Measurements from ENCODE around the gene IQCH.

IQCH gene

DNA sequence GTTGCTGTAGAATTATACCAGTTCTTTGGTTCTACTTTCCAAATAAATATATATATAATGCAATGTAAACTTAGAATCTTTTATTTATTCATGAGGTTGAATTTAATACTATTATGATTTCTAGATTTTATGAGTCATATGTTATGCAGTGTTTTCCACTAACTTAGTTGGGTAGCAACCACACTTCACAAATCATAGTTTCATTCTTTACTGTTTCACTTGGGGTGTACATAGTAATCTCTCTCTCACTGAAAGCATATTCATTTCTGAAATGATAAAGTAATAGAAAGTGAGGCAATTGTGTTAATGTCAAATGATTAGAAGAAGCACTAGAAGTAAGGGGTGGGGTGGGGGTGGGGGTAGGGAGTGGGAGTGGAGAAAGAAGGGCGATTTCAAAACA is 52.6 kb downstream of the IQCH start:
- TF ChIP-seq POLR2A (IDR thresholded peaks at IDR 0.05; ENCODE audit: low read depth, low read length) (no peak), POLR2AphosphoS5 (IDR thresholded peaks at IDR 0.05; ENCODE audit: low read depth, low read length) (no peak), TAF1 (IDR thresholded peaks at IDR 0.05; ENCODE audit: borderline replicate concordance, low read depth, low read length) (no peak)
- FAIRE-seq (no peak), DNase-seq (ENCODE audit: insufficient read length) (no peak)

DNA sequence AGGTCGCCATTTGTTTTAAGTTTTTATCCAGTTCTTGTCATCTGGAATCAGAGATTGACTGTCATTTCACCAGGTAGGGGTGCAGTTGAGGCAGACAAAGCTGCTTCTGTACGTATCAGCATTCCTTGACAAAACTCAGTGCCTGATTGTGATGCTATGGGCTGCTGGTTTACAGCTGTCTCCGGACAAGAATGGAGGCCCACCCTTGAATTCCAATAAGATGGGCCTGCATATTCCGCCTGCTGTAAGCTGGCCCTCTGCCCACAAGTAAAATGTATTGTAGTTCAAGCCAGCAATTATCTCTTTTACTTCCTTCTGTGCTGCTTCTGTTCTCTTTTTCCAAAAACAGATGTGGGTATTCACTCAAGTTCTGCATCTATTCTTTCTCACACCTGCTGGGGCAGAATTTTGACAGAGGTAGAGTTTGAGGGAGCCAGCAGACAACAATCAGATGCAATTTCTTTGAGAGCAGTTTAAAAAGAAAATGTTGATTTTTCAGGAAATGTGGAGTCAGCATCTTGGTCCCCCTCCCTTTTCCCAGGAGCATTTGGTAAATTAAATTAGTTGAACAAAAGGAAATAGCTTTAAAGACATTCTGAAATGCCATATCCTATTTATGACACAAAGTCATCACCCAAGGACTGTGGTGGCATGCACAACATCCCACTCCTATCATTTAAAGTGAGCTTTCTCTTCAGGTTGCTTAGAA is 53.5 kb downstream of the IQCH start:
- DNase-seq (ENCODE audit: insufficient read length): no peak
- TF ChIP-seq POLR2A (IDR thresholded peaks at IDR 0.05; ENCODE audit: low read depth, low read length) (no peak), TAF1 (IDR thresholded peaks at IDR 0.05; ENCODE audit: borderline replicate concordance, low read depth, low read length) (no peak), POLR2AphosphoS5 (IDR thresholded peaks at IDR 0.05; ENCODE audit: low read depth, low read length) (no peak)
- FAIRE-seq: no peak

DNA sequence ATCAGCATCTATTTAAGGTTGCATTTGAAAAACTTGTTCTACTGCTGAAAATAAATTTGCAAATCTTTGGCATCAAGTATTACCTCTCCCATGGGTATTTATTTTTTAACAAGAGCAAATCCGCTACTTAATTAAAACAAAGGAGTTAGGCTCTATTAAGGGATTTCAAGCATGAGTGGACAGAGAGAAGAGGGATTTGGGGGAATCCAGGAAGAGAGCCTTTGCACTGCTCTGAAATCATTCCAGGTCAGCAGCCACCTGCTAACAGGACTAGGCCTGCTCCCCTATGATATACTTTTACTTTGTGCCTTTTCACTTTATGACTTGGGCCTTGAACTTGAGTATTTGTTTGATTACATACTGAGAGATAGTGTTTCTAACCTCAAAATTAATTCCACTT is 57.1 kb downstream of the IQCH start:
- FAIRE-seq (no peak), DNase-seq (ENCODE audit: insufficient read length) (no peak)
- TF ChIP-seq TAF1 (IDR thresholded peaks at IDR 0.05; ENCODE audit: borderline replicate concordance, low read depth, low read length): no peak
- no peak for TF ChIP-seq POLR2AphosphoS5 (IDR thresholded peaks at IDR 0.05; ENCODE audit: low read depth, low read length)
- no peak for TF ChIP-seq POLR2A (IDR thresholded peaks at IDR 0.05; ENCODE audit: low read depth, low read length)

DNA sequence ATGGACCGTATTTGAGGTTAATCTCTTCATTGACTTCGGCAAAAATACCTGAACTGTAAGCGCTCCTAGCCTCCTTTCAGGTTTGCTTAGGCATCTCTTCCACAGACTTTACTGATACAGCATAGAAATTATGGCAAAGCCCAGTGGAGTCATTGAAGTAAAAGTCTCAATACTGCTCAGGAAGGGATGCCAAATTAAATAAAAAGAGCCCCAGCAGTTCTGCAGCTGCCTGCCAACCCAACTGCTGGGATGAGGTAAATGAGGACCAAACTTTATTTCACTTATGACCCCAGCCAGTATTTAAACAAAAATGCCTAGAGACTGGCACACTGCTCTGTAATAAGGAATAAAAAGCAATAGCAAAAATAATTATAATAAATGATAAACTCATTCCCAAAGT is 65.4 kb downstream of the IQCH start:
- FAIRE-seq (no peak), DNase-seq (ENCODE audit: insufficient read length) (no peak)
- TF ChIP-seq POLR2A (IDR thresholded peaks at IDR 0.05; ENCODE audit: low read depth, low read length) (no peak), TAF1 (IDR thresholded peaks at IDR 0.05; ENCODE audit: borderline replicate concordance, low read depth, low read length) (no peak), POLR2AphosphoS5 (IDR thresholded peaks at IDR 0.05; ENCODE audit: low read depth, low read length) (no peak)

DNA sequence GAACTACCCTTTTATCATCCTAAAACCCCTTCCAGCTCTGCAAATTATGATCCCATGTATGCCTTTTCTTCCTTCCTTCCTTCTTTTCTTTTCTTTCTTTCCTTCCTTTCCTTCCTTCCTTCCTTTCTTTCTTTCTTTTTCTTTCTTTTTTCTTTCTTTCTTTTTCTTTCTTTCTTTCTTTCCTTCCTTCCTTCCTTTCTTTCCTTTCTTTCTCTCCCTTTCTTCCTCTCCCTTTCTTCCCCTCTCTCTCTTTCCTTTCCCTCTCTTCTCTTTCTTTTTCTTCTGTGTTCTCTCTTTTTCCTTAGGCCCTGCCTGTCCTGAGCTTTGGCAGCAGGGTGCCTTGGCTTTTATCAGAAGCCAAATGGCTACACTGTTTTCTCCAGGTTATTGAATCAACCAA is 66.8 kb downstream of the IQCH start:
- FAIRE-seq: no peak
- no peak for DNase-seq (ENCODE audit: insufficient read length)
- TF ChIP-seq POLR2AphosphoS5 (IDR thresholded peaks at IDR 0.05; ENCODE audit: low read depth, low read length) (no peak), POLR2A (IDR thresholded peaks at IDR 0.05; ENCODE audit: low read depth, low read length) (no peak), TAF1 (IDR thresholded peaks at IDR 0.05; ENCODE audit: borderline replicate concordance, low read depth, low read length) (no peak)

DNA sequence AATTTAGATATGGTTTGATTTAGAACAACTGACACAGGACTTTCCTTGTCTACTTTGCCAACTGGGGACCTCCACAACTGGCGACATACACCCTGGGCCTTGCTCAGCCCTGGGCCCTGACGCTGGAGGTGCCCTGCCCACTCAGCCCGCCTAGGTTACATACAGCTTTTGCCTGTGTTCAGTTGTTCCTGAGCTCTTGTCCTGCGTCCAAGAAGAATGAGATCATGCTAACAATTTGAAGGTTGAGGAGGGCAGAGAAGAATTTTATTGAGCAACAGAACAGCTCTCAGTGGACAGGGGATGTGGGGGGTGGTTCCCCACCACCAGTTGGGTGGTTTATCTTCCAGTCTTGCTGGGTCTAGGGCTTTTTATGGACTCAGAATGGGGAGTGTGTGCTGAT is 67.9 kb downstream of the IQCH start:
- no peak for DNase-seq (ENCODE audit: insufficient read length)
- TF ChIP-seq POLR2A (IDR thresholded peaks at IDR 0.05; ENCODE audit: low read depth, low read length) (no peak), TAF1 (IDR thresholded peaks at IDR 0.05; ENCODE audit: borderline replicate concordance, low read depth, low read length) (no peak), POLR2AphosphoS5 (IDR thresholded peaks at IDR 0.05; ENCODE audit: low read depth, low read length) (no peak)
- no peak for FAIRE-seq

GRCh38 chr15:67327312-67327711 is 72.7 kb downstream of the IQCH start:
- DNase-seq (ENCODE audit: insufficient read length) (no peak), FAIRE-seq (no peak)
- TF ChIP-seq TAF1 (IDR thresholded peaks at IDR 0.05; ENCODE audit: borderline replicate concordance, low read depth, low read length) (no peak), POLR2A (IDR thresholded peaks at IDR 0.05; ENCODE audit: low read depth, low read length) (no peak), POLR2AphosphoS5 (IDR thresholded peaks at IDR 0.05; ENCODE audit: low read depth, low read length) (no peak)

DNA sequence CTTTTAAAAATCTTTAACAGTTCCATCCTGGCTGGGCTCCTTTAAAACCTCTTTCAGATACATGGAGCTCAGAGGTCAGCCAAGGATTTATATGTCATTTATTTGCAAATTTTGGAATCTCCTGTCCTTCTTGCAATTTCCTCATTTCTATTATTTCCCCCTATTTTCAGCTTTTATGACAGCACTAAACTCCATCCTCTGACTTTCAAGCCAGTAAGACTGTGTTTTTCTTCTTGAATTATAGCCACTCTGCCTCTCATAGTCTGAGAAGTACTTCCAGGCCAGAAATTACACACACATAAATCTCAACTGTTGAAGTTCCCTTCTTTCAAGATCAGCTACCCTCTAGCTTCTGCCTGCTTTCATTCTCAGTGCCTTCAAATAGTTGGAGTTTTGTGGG is 73.2 kb downstream of the IQCH start:
- TF ChIP-seq POLR2AphosphoS5 (IDR thresholded peaks at IDR 0.05; ENCODE audit: low read depth, low read length) (no peak), POLR2A (IDR thresholded peaks at IDR 0.05; ENCODE audit: low read depth, low read length) (no peak), TAF1 (IDR thresholded peaks at IDR 0.05; ENCODE audit: borderline replicate concordance, low read depth, low read length) (no peak)
- no peak for DNase-seq (ENCODE audit: insufficient read length)
- FAIRE-seq: no peak

DNA sequence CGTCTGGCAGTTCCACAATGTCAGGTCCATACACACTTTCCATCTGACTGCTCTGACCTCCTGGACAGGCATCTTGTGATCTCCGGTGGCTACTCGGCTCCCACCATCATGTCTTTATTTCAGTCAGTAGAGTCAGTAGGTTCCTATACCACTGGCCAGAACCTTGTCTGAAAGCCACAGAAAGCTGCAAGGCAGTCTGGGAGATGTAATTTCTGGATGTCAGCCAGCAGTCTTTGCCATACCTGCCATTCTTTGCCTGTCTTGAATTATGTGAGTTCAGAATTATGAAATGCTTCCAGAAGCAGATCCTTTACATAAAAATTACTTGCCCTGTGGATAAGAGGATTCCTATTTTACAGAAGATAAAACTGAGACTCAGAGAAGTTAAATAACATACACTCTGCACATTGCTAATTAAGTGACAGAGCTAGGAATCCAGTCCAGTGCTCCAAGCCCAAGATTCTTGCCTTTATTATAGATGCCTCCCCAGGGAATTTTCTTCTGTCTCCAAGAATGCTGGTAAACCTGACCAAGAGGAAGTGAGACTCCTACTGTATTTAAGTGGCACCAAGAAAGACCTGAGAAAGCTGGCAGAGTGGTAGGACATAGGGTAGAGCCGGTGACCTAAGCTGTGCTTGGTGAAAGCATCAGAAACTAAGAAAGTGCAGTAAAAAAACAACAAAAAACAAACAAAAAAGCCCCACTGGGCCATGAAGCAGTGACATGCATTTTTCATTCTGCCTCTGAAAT is 75.6 kb downstream of the IQCH start:
- TF ChIP-seq POLR2AphosphoS5 (IDR thresholded peaks at IDR 0.05; ENCODE audit: low read depth, low read length): no peak
- no peak for TF ChIP-seq TAF1 (IDR thresholded peaks at IDR 0.05; ENCODE audit: borderline replicate concordance, low read depth, low read length)
- no peak for TF ChIP-seq POLR2A (IDR thresholded peaks at IDR 0.05; ENCODE audit: low read depth, low read length)
- FAIRE-seq: no peak
- DNase-seq (ENCODE audit: insufficient read length): no peak

- FAIRE-seq (no peak), DNase-seq (ENCODE audit: insufficient read length) (no peak)
- TF ChIP-seq POLR2AphosphoS5 (IDR thresholded peaks at IDR 0.05; ENCODE audit: low read depth, low read length): no peak
- no peak for TF ChIP-seq TAF1 (IDR thresholded peaks at IDR 0.05; ENCODE audit: borderline replicate concordance, low read depth, low read length)
- TF ChIP-seq POLR2A (IDR thresholded peaks at IDR 0.05; ENCODE audit: low read depth, low read length): no peak
These were observed 77.1 kb downstream of the IQCH start for GRCh38 chr15:67331676-67332075.

DNA sequence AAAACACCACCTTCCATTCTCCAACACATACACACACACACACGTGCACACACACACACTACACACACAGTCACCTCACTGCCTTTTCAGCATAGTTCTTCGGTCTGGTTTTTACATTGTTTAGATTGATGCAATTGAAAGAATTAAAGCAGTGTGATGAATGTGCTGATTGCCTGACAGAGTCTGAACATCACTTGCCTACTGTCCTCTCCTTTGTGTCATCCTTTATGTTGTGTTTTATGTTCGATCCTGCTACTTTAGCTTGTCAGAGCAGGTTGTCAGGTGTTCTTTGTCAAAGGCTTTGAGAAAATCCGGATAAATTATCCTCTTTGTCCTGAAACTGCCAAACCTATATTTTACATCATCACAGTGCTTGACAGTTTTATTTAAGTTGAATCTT is 80.4 kb downstream of the IQCH start:
- TF ChIP-seq POLR2AphosphoS5 (IDR thresholded peaks at IDR 0.05; ENCODE audit: low read depth, low read length) (no peak), TAF1 (IDR thresholded peaks at IDR 0.05; ENCODE audit: borderline replicate concordance, low read depth, low read length) (no peak), POLR2A (IDR thresholded peaks at IDR 0.05; ENCODE audit: low read depth, low read length) (no peak)
- DNase-seq (ENCODE audit: insufficient read length) (no peak), FAIRE-seq (no peak)
